Mesenchymal stem cell (in vitro differentiated cells and primary cell): Measurements from ENCODE around the gene CTSC.

ENCODE experiments used
- DNase-seq: peaks from one replicate; pipeline ENCODE4 v3.0.0-alpha.2; 2013
- H2AFZ ChIP-seq: one replicate; pipeline ENCODE4 v1.6.1; 2013; ENCODE audit warnings: low read depth, mild to moderate bottlenecking, control low read depth, inconsistent platforms, low read length, moderate library complexity
- H2AK5ac ChIP-seq: 2 replicates; pipeline ENCODE4 v1.6.1; 2013; ENCODE audit warnings: low read length, moderate library complexity, mild to moderate bottlenecking, inconsistent platforms; ENCODE audit not compliant: severe bottlenecking
- H2BK120ac ChIP-seq: one replicate; pipeline ENCODE4 v1.6.1; 2013; ENCODE audit warnings: low read depth, mild to moderate bottlenecking, inconsistent platforms, low read length, moderate library complexity
- H2BK12ac ChIP-seq, 2 experiments: one replicate each; pipeline ENCODE4 v1.6.1; 2013; ENCODE audit warnings: inconsistent platforms in 2 of 2, low read length in 2 of 2, mild to moderate bottlenecking in 2 of 2, moderate library complexity in 2 of 2, control low read depth in 1 of 2
- H2BK15ac ChIP-seq: one replicate; pipeline ENCODE4 v1.6.1; 2013; ENCODE audit warnings: mild to moderate bottlenecking, low read depth, inconsistent platforms; ENCODE audit not compliant: poor library complexity, severe bottlenecking
- H2BK5ac ChIP-seq: 2 replicates; pipeline ENCODE4 v1.6.1; 2013; ENCODE audit warnings: low read depth, mild to moderate bottlenecking, low read length, control low read depth, inconsistent platforms; ENCODE audit not compliant: poor library complexity, severe bottlenecking
- H3K14ac ChIP-seq, 2 experiments: one replicate each; pipeline ENCODE4 v1.6.1; 2013; ENCODE audit warnings: inconsistent platforms in 2 of 2, low read length in 2 of 2, control low read depth in 1 of 2, mild to moderate bottlenecking in 1 of 2, moderate library complexity in 1 of 2
- H3K18ac ChIP-seq, 2 experiments: one replicate each; pipeline ENCODE4 v1.6.1; 2013; ENCODE audit warnings: inconsistent platforms in 2 of 2, low read length in 2 of 2, control low read depth in 1 of 2, low read depth in 1 of 2, mild to moderate bottlenecking in 1 of 2
- H3K23ac ChIP-seq, 2 experiments: one replicate each; pipeline ENCODE4 v1.6.1; 2013; ENCODE audit warnings: inconsistent platforms in 2 of 2, low read length in 2 of 2, mild to moderate bottlenecking in 2 of 2, moderate library complexity in 2 of 2, control low read depth in 1 of 2
- H3K27ac ChIP-seq: 2 replicates; pipeline ENCODE4 v1.5.1; 2013; ENCODE audit warnings: mild to moderate bottlenecking, moderate library complexity, low read length, control low read depth, inconsistent platforms; ENCODE audit not compliant: poor library complexity, severe bottlenecking
- H3K27me3 ChIP-seq, 2 experiments: 2 replicates each; pipeline versions ENCODE4 v1.6.1 to v1.7.0; 2013; ENCODE audit warnings: low read length in 2 of 2, mild to moderate bottlenecking in 2 of 2, moderate library complexity in 2 of 2, control low read depth in 1 of 2, inconsistent platforms in 1 of 2; ENCODE audit not compliant: control insufficient read depth in 1 of 2, insufficient read depth in 1 of 2
- H3K36me3 ChIP-seq, 2 experiments: 2 replicates each; pipeline versions ENCODE4 v1.6.1 to v1.7.0; 2013; ENCODE audit warnings: low read length in 2 of 2, control low read depth in 1 of 2, inconsistent platforms in 1 of 2, low read depth in 1 of 2, mild to moderate bottlenecking in 1 of 2; ENCODE audit not compliant: insufficient read depth in 2 of 2, control insufficient read depth in 1 of 2
- H3K4ac ChIP-seq, 2 experiments: one replicate each; pipeline ENCODE4 v1.6.1; 2013; ENCODE audit warnings: inconsistent platforms in 2 of 2, low read length in 2 of 2, mild to moderate bottlenecking in 2 of 2, moderate library complexity in 2 of 2, control low read depth in 1 of 2, low read depth in 1 of 2
- H3K4me1 ChIP-seq: 2 replicates; pipeline ENCODE4 v1.6.1; 2013; ENCODE audit warnings: low read depth, low read length, control low read depth; ENCODE audit not compliant: control insufficient read depth, insufficient read depth
- H3K4me2 ChIP-seq: 2 replicates; pipeline ENCODE4 v1.6.1; 2013; ENCODE audit warnings: low read length, mild to moderate bottlenecking, inconsistent platforms; ENCODE audit not compliant: poor library complexity, severe bottlenecking
- H3K4me3 ChIP-seq, 2 experiments: 2 replicates each; pipeline versions ENCODE4 v1.5.1 to v1.7.0; 2013; ENCODE audit warnings: low read length in 2 of 2, mild to moderate bottlenecking in 2 of 2, control low read depth in 1 of 2, low read depth in 1 of 2; ENCODE audit not compliant: insufficient read depth in 1 of 2
- H3K79me1 ChIP-seq: replicated peaks from 2 replicates; pipeline ENCODE4 v1.6.1; 2013; ENCODE audit warnings: mild to moderate bottlenecking, control low read depth, low read length, inconsistent platforms; ENCODE audit not compliant: poor library complexity, severe bottlenecking
- H3K9ac ChIP-seq: 2 replicates; pipeline ENCODE4 v1.7.0; 2013; ENCODE audit warnings: mild to moderate bottlenecking, low read length, moderate library complexity
- H3K9me3 ChIP-seq: 2 replicates; pipeline ENCODE4 v1.7.0; 2013; ENCODE audit warnings: mild to moderate bottlenecking, low read length; ENCODE audit not compliant: control insufficient read depth
- H4K8ac ChIP-seq: one replicate; pipeline ENCODE4 v1.6.1; 2013; ENCODE audit warnings: inconsistent platforms, mild to moderate bottlenecking, low read length, moderate library complexity
- H4K91ac ChIP-seq: one replicate; pipeline ENCODE4 v1.6.1; 2013; ENCODE audit warnings: mild to moderate bottlenecking, low read length, inconsistent platforms
- WGBS: methylation state at CpG from one replicate; pipeline ENCODE4 v1.1.7; 2013; ENCODE audit warnings: mixed read lengths; 5-methylcytosine and 5-hydroxymethylcytosine counted together

CTSC gene

DNA sequence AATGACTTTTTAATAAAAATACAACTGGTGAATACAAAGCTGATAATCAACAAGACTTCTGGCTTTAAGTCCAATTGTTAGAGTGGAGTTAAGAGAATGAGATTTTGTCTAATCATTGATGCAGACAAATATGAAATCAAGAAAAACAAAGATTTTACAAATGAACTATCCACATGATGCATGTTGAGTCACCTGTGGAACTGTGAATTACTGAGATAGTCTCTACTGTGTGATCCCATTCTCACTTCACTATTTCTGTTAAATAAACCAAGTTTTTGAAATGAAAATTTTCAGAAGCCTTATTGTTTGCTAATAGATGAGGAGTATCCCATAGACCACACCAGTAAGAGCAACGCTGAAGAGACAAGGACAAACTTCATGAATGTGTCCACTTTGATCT, 8.4 kb upstream of the CTSC start:
- H4K91ac ChIP-seq = no peak overlapping the region
- no peak overlapping the region for H2BK12ac ChIP-seq
- H3K27ac ChIP-seq = no peak overlapping the region
- no peak overlapping the region for H3K4me3 ChIP-seq
- no peaks in the 10 kb centered on the region for H3K27me3 ChIP-seq
- WGBS = 79% methylated on average over 1 of the region's 1 CpG
- no peak overlapping the region for H3K18ac ChIP-seq
- H4K8ac ChIP-seq = no peak overlapping the region
- H2BK120ac ChIP-seq = no peak overlapping the region
- H2BK5ac ChIP-seq = no peak overlapping the region
- DNase-seq = no peak
- H3K23ac ChIP-seq = no peak overlapping the region
- no peak overlapping the region for H3K4ac ChIP-seq
- no peak overlapping the region for H2AFZ ChIP-seq
- no peak overlapping the region for H3K9ac ChIP-seq
- H3K36me3 ChIP-seq = no peaks in the 10 kb centered on the region
- H2BK15ac ChIP-seq = no peak overlapping the region
- no peak overlapping the region for H2AK5ac ChIP-seq
- peaks cover 7% of the 10 kb centered on the region for H3K79me1 ChIP-seq
- no peaks in the 10 kb centered on the region for H3K9me3 ChIP-seq
- no peaks in the 10 kb centered on the region for H3K4me1 ChIP-seq
- H3K14ac ChIP-seq = no peak overlapping the region
- H3K4me2 ChIP-seq = no peak overlapping the region

DNA sequence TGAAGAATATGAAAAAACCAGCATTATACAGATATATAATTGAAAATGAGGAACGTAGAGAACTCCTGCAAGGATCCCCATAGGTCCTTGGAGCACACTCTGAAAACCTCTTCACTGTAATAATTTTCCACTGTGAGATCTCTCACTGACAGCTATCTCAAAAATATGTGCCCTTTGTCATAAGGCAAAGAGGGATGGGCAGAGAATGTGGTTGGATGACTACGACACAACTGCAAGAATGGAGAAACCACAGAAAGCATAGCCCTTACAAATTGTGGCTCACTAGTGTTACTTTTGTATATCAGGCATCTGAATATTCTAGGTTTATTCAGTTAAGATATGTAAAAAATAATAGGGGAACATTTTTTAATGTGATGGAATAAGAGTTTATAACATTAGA, 7.9 kb upstream of the CTSC start:
- Histone ChIP-seq H3K36me3 (no peaks in the 10 kb centered on the region), H3K4me2 (no peak overlapping the region), H3K18ac (no peak overlapping the region), H3K9ac (no peak overlapping the region), H2AK5ac (no peak overlapping the region), H3K4me1 (no peaks in the 10 kb centered on the region), H4K8ac (no peak overlapping the region), H2BK15ac (no peak overlapping the region), H3K27ac (no peak overlapping the region), H3K79me1 (peaks cover 7% of the 10 kb centered on the region), H3K4ac (no peak overlapping the region), H2BK5ac (no peak overlapping the region), H3K4me3 (no peak overlapping the region), H3K23ac (no peak overlapping the region), H4K91ac (no peak overlapping the region), H3K27me3 (no peaks in the 10 kb centered on the region), H3K14ac (no peak overlapping the region), H2AFZ (no peak overlapping the region), H2BK12ac (no peak overlapping the region), H3K9me3 (no peaks in the 10 kb centered on the region), H2BK120ac (no peak overlapping the region)
- 50% methylated on average over 1 of the region's 2 CpGs for WGBS
- DNase-seq = peak; percentile 17

DNA sequence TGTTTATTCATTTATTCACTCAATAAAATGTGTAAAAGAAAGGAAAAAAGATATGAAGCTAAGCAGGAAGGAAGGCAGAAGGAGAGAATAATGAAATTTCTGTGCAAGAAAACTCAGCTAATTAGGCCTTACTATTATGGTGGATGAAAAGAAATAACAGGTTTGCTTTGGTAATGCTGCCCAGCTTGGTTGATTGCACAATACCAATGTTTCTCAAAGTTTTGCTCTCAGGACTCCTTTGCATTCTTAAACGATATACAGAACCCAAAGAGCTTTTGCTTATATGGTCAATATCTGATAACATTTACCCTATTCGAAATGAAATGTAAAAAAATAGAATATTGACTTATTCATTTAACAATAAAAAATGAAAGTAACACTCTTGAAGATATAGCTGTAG, 7.3 kb upstream of the CTSC start:
- no peak overlapping the region for H3K4me2 ChIP-seq
- no peaks in the 10 kb centered on the region for H3K9me3 ChIP-seq
- H3K14ac ChIP-seq = no peak overlapping the region
- no peak overlapping the region for H2BK120ac ChIP-seq
- H2BK5ac ChIP-seq = no peak overlapping the region
- H4K91ac ChIP-seq = no peak overlapping the region
- no peak overlapping the region for H3K27ac ChIP-seq
- no peak overlapping the region for H4K8ac ChIP-seq
- no peak overlapping the region for H3K9ac ChIP-seq
- H3K23ac ChIP-seq = no peak overlapping the region
- no peak overlapping the region for H2AFZ ChIP-seq
- no peak overlapping the region for H3K4me3 ChIP-seq
- no peak overlapping the region for H2BK12ac ChIP-seq
- no peak overlapping the region for H3K18ac ChIP-seq
- H2AK5ac ChIP-seq = no peak overlapping the region
- H3K4me1 ChIP-seq = no peaks in the 10 kb centered on the region
- no CpG with 5 or more reads among the region's 2 CpGs for WGBS
- no peaks in the 10 kb centered on the region for H3K36me3 ChIP-seq
- H3K79me1 ChIP-seq = peaks cover 7% of the 10 kb centered on the region
- DNase-seq = no peak
- H2BK15ac ChIP-seq = no peak overlapping the region
- no peak overlapping the region for H3K4ac ChIP-seq
- H3K27me3 ChIP-seq = no peaks in the 10 kb centered on the region

DNA sequence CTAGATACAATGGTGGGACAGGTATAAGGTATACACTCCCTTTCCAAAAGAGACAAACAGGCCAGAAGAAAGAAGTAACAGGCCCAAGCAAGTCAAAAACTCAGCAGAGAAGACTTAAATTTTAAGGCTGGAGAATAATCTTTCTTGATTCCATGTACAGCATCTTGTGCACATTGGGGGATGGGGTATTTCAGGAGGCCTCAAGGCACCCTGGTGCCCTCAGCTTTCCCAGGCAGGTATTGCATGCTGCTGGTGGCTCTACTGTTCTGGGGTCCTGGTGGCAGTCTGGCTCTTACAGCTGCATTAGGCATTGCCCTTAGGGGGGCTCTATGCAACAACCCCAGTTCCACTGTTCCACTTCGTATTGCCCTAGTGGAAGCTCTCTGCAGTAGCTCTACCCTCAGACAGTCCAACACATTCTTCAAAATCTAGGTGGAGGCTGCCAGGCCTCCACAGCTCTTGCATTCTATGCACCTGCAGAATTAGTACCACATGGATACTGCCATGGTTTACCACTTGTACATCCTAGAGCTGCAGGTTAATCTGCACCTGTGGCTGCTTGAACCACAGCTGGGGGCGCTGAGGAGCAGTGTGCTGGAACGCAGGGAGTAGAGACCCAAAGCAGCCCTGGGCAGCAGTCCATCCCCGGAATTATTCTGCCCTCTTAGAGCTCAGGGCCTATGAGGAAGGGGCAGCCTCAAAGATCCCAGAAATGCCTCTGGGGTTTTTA, 4.2 kb upstream of the CTSC start:
- Histone ChIP-seq H3K4me2 (no peak overlapping the region), H2BK15ac (no peak overlapping the region), H3K23ac (no peak overlapping the region), H4K8ac (peak overlapping the region; percentile 32), H3K27ac (no peak overlapping the region), H3K9ac (no peak overlapping the region), H3K4me3 (no peak overlapping the region), H3K9me3 (no peaks in the 10 kb centered on the region), H2BK120ac (no peak overlapping the region), H4K91ac (peak overlapping the region; percentile 62), H2BK12ac (peak overlapping the region in 1 of 2 experiments; percentile 30), H3K18ac (no peak overlapping the region), H2AFZ (no peak overlapping the region), H3K4ac (peak overlapping the region in 1 of 2 experiments; percentile 34), H2BK5ac (no peak overlapping the region), H3K27me3 (no peaks in the 10 kb centered on the region), H3K79me1 (peaks cover 12% of the 10 kb centered on the region), H3K4me1 (no peaks in the 10 kb centered on the region), H3K36me3 (no peaks in the 10 kb centered on the region), H2AK5ac (peak overlapping the region; percentile 32), H3K14ac (peak overlapping the region in 1 of 2 experiments; percentile 28)
- 58% methylated on average over 4 of the region's 4 CpGs for WGBS
- no peak for DNase-seq
